NB4 (cell line): ENCODE measurements around the gene BSPRY.

Experiments used
- POLR2A ChIP-seq: IDR thresholded peaks from 2 replicates; pipeline ENCODE4 v1.6.1; 2011; ENCODE audit warnings: mild to moderate bottlenecking; ENCODE audit not compliant: insufficient read length; ENCODE audit errors: extremely low read depth
- TF ChIP-seq, protein P1 (sequence below): IDR thresholded peaks from one replicate; pipeline ENCODE4 v1.5.1; 2012; ENCODE audit warnings: low read depth, low read length

DNA sequence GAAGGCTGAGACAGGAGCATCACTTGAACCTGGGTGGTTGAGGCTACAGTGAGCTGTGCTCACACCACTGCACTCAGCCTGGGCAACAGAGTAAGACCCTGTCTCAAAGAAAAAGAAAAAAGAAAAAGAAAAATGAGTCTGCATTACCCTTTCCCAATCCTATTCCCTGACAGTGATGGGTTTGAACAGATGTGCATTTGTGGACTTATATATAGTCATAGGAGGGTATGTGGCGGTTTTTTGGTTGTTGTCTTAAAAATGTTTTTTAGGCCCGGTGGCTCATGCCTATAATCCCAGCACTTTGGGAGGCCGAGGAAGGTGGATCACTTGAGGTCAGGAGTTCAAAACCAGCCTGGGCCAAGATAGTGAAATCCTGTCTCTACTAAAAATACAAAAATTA lies 14.0 kb downstream of the BSPRY start:
- TF ChIP-seq, protein P1, sequence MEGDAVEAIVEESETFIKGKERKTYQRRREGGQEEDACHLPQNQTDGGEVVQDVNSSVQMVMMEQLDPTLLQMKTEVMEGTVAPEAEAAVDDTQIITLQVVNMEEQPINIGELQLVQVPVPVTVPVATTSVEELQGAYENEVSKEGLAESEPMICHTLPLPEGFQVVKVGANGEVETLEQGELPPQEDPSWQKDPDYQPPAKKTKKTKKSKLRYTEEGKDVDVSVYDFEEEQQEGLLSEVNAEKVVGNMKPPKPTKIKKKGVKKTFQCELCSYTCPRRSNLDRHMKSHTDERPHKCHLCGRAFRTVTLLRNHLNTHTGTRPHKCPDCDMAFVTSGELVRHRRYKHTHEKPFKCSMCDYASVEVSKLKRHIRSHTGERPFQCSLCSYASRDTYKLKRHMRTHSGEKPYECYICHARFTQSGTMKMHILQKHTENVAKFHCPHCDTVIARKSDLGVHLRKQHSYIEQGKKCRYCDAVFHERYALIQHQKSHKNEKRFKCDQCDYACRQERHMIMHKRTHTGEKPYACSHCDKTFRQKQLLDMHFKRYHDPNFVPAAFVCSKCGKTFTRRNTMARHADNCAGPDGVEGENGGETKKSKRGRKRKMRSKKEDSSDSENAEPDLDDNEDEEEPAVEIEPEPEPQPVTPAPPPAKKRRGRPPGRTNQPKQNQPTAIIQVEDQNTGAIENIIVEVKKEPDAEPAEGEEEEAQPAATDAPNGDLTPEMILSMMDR = no peak
- TF ChIP-seq POLR2A = no peak
